Lower leg skin (tissue), 3 donors: ENCODE results near the gene TTBK1.

Experiments
- POLR2A ChIP-seq, 2 donors: fragments of 450-650 bp; IDR thresholded peaks; one replicate each; pipeline ENCODE4 v1.6.1; 2016 to 2017; ENCODE audit warnings: antibody characterized with exemption in 2 of 2, mild to moderate bottlenecking in 1 of 2, moderate library complexity in 1 of 2
- TF ChIP-seq, protein P1 (sequence below), 3 donors: fragments of 450-650 bp; IDR thresholded peaks; one replicate each; pipeline ENCODE4 v1.5.1; 2016; ENCODE audit warnings: antibody characterized with exemption in 3 of 3, mild to moderate bottlenecking in 3 of 3, moderate library complexity in 2 of 3

DNA sequence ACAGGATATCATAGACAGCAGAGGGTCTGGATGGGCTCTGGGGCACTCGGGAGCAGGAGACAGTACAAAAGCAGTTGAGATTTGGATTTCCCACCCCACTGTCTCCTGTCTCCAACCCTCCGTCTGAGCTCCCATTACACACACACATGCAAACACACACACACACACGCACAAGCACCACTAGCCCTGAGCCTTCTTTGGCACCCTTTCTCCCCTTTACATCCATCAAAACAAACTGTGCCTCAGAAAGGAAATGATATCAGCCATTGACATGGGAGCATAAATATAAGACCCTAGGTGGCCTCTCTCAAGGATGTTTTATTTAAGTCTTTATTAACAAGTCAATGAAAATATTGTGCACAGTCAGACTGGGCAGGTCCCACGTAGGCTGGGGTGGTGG is 17.5 kb downstream of the TTBK1 start:
- TF ChIP-seq, protein P1, sequence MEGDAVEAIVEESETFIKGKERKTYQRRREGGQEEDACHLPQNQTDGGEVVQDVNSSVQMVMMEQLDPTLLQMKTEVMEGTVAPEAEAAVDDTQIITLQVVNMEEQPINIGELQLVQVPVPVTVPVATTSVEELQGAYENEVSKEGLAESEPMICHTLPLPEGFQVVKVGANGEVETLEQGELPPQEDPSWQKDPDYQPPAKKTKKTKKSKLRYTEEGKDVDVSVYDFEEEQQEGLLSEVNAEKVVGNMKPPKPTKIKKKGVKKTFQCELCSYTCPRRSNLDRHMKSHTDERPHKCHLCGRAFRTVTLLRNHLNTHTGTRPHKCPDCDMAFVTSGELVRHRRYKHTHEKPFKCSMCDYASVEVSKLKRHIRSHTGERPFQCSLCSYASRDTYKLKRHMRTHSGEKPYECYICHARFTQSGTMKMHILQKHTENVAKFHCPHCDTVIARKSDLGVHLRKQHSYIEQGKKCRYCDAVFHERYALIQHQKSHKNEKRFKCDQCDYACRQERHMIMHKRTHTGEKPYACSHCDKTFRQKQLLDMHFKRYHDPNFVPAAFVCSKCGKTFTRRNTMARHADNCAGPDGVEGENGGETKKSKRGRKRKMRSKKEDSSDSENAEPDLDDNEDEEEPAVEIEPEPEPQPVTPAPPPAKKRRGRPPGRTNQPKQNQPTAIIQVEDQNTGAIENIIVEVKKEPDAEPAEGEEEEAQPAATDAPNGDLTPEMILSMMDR (IDR thresholded peaks at IDR 0.05), result no peak
- TF ChIP-seq POLR2A (IDR thresholded peaks at IDR 0.05), result no peak
